Neural progenitor cell (in vitro differentiated cells): ENCODE data around the gene MED10.

Source experiments
- CTCF ChIP-seq: fragments of 200-600 bp; sonication (generic); IDR thresholded peaks from 2 replicates; pipeline ENCODE4 v1.5.1; 2017; ENCODE audit warnings: antibody characterized with exemption, mild to moderate bottlenecking
- EZH2 ChIP-seq: fragments of 200-600 bp; sonication (generic); IDR thresholded peaks from 2 replicates; pipeline ENCODE4 v1.6.1; 2017; ENCODE audit warnings: antibody characterized with exemption, mild to moderate bottlenecking, moderate library complexity
- EZH2phosphoT487 ChIP-seq: fragments of 200-600 bp; sonication (generic); IDR thresholded peaks from 2 replicates; pipeline ENCODE4 v1.6.1; 2017; ENCODE audit warnings: antibody characterized with exemption

- TF ChIP-seq CTCF (no peak), EZH2 (no peak), EZH2phosphoT487 (no peak)
Measured at GRCh38 chr5:6387970-6388369, 9.6 kb upstream of the MED10 start.
